Fibroblast of pulmonary artery (primary cell): Measurements from ENCODE around the gene MELTF.

Experiments
- DNase-seq: peaks from one replicate; pipeline ENCODE4 v3.0.0-alpha.2; 2010; ENCODE audit warnings: low read depth
- H3K4me3 ChIP-seq: replicated peaks from 2 replicates; pipeline ENCODE4 v1.5.1; 2011; ENCODE audit warnings: low read depth, mild to moderate bottlenecking, control low read depth, low read length, moderate library complexity
- CTCF ChIP-seq: IDR thresholded peaks from 2 replicates; pipeline ENCODE4 v1.5.1; 2011; ENCODE audit warnings: mild to moderate bottlenecking, control low read depth, low read length, inconsistent platforms; ENCODE audit errors: missing control alignments

Gene MELTF

GRCh38 chr3:196974661-196975060 is 55.0 kb downstream of the MELTF start:
- no peak overlapping the region for H3K4me3 ChIP-seq
- no peak for TF ChIP-seq CTCF
- DNase-seq, result no peak

GRCh38 chr3:196971094-196971698 is 58.4 kb downstream of the MELTF start:
- no peak overlapping the region for H3K4me3 ChIP-seq
- DNase-seq, result no peak
- no peak for TF ChIP-seq CTCF

GRCh38 chr3:196970547-196971093 is 59.0 kb downstream of the MELTF start:
- no peak overlapping the region for H3K4me3 ChIP-seq
- no peak for DNase-seq
- TF ChIP-seq CTCF, result no peak

GRCh38 chr3:196969660-196970546 is 59.7 kb downstream of the MELTF start:
- peak overlapping the region; percentile 60 for H3K4me3 ChIP-seq
- DNase-seq, result peak; percentile 55

GRCh38 chr3:196969134-196969659 is 60.4 kb downstream of the MELTF start:
- no peak for DNase-seq
- peak overlapping the region; percentile 60 for H3K4me3 ChIP-seq

More at GRCh38 chr3:196969660-196970546, 59.7 kb downstream of the MELTF start:
- no peak for TF ChIP-seq CTCF

More at GRCh38 chr3:196969134-196969659, 60.4 kb downstream of the MELTF start:
- no peak for TF ChIP-seq CTCF
